ENCODE results near the gene CUX1.

CUX1 gene

DNA sequence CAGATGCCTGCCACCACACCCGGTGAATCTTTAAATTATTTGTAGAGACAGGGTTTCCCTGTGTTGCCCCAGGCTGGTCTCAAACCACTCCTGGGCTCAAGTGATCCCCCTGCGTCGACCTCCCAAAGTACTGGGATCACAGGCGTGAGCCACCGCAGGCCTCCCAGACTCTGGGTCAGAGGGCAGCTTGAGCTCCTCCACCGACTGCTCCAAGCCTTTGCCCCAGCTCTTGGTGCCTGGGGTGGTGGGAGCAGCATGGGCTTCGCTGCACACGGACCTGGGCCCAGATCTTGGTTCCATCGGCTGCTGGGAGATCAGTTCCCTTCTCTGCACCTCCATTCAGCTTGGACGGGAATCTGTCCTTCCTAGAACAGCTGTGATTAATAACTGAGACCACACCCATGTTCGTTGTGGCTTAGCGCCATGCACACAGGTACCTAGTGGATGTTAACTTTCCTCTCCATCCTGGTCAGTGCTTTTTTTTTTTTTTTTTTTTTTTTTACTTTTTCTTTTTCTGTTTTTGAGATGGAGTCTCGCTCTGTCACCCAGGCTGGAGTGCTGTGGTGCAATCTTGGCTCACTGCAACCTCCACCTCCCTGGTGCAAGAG lies 125.3 kb downstream of the CUX1 start:
- no peak for DNase-seq

GRCh38 chr7:101943306-101943705 lies 125.9 kb downstream of the CUX1 start:
- no peak for DNase-seq

DNA sequence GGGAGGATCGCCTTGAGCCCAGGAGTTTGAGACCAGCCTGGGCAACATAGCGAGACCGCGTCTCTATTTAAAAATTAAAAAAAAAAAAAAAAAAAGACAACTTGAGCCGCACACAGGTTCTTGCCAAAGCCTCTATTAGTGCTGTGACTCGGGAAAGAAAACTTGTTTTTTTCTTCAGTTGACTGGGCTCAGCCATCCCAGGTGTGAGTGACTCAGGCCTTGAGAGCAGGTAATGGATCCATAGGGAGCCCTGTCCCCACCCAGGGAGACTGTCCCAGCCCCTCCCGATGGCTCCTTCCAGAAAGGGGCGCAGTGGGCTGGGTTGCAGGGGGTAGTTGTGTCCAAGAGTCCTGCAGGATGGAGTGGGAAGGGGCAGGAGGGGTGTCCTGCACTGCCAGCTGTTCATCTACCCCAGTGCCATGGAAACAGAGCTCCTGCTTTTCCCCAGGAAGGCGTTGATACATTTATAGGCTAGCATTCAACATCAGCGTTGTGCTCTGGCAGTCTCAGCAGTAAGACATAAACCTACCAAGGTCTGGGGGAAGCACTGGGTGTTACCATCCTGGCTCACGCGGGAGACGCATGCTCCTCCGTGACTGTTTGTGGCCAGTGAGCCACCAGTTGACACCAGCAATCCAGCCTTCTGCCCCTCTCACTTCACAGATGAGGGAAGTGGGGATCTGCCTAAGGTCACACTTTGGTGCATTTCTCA lies 126.6 kb downstream of the CUX1 start:
- DNase-seq = no peak

DNA sequence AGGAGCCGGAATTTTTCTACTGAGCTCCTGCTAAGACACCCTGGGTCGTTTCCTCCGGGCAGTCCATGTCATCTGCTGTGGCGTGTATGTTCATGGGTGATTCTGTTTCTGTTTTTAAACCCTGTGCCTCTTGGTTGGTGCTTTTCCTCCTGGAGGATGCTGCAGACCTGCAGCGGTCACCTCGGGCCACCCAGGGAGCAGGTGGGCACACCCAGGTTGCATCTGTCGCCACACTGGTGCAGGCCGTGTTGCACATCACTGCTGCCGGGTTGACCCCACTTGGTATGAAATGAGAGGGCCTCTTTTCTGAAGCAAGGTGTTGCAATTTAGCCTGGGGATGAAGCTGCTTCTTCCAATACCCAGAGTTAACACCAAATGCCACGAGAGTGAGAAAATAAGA lies 127.2 kb downstream of the CUX1 start:
- no peak for DNase-seq

DNA sequence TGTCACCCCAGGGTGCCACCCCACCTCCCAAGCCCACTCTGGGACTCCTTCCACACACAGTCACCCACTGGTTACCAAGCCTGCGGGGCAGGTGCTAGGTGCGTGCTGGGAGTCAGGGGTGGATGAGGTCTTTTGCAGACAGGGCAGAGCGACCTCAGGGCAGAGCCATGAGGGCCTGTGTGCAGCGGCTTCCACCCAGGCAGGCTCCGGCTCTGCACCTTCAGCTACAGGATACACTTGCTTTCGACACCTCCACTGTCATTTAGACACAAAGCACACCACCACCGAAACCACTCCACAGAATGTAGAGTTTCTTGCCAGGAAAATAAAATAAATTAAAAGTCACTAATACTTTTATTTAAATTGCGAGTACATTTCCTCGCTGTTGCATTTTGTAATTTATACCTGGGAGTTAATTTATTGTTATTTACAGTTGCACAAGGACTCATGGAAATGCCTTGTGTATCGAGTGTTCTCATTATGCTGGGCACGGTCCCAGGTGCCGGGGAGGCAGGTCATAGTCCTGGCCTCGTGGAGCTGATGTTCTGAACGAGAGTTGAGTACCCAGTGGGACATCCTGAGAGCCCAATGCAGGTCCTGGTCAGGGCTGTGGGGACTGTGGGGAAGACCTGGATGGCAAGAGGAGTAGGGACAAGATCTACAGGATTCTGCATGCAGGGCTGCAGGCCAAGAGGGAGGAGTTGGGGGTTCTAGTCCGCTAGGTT lies 127.8 kb downstream of the CUX1 start:
- DNase-seq = no peak

DNA sequence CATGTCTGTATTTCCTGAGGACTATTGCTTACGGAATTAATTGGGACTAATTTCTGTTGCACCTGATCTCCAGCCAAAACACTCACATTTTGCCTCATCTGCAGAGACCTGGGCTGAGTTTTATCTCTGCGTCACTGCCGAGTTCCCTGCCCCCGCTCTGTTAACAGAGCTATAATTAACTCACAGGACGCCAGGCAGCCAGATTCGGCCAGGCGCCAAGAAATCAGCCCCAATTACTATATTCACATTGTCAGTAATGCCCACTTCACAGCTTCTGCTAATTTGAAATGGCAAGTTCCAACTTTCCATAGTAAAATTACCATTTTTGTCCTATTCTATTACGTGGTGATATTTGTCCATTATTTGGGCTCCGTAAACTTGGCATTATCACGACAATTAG lies 130.5 kb downstream of the CUX1 start:
- no peak for DNase-seq

DNA sequence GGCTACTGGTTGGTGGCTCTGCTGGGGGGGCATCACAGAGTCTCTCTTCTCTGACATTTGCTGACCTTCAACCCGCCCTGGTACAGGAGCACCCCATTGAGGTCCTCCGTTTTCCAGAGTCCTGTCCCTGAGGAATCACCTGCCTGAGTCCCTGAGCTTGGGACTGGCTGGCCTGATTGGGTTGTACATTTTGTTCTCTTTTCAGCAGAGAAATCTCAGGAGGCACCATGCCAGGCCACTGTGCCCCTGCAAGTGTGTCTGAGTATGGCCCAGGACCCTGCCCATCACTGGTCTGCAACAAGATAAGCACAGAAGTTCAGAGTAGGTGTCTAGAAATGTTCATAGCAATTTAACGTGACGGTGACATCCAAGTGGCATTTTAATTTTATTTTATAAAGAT lies 131.2 kb downstream of the CUX1 start:
- no peak for DNase-seq

- no peak for DNase-seq
Measured at GRCh38 chr7:101950450-101951119, 133.2 kb downstream of the CUX1 start.

- DNase-seq = no peak
Measured at GRCh38 chr7:101951757-101952156, 134.3 kb downstream of the CUX1 start.

DNA sequence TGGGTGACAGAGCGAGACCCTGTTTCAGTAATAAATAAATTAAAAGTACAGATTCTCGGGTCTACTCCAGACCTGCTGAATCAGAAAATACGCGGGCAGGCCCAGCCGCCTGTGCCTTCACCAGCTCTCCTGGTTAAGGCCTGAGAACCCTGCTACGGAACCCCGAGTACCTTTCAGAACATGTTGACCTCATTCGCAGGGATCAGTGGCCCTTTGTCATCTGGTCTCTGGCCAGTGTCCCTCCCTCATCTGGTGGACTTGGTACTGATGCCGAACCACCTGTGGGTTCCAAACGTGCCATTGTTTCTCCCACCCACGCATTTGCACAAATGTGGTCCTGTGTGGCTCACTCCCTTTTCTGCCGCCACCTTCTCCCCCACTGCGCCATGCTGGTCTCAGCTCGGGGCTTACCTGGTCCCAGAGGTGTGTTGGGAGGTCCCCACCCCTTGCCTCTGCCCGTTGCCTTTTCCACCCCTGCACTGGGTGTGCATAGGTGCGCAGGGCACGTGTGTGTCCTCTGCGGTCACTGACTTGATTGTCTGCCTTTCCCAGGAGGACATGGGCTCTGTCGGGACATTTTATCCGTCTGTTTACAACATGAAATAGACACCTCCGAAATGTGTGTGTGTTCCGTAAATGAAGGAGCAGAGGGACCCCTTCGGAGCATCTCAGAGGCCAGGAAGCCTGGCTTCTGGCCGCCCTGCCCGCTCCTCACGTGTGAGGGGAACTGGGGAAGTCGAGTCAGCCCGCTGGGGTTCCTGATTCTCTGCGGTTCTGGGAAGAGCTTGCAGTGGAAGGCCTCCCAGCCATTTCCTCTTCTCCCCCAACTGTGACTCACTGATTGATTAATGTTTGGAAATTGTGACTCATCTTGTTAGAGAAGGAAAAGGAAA lies 135.2 kb downstream of the CUX1 start:
- no peak for DNase-seq

DNA sequence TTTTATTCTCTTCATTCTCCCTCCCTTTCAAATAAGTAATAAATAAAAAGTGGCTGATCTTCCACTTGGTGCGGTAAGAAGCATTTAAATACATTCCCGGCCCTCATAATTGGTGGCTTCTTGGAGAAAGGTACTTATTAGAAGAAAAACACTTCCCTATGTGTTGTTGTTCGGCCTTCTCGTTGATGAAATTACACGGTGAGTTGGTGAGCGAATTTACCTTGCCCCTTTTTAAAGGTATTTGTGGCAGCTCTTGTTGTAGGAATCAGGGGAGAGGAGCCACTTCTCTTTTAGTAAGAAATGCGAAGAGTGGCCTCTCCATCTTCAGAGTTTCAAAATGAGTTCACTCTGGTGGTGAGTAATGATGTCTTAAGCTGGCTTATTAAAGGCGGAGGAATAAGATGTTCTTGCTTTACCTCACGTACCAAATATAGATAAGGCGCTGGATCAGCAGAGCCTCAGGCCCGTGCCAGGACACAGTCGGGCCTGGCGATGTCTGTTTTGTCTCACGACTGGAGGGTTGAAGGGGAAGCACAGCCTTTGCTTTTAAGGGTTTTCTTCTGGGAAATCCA lies 135.9 kb downstream of the CUX1 start:
- no peak for DNase-seq

- no peak for DNase-seq
Measured at GRCh38 chr7:101954499-101954898, 137.1 kb downstream of the CUX1 start.

GRCh38 chr7:101956130-101956529 lies 138.7 kb downstream of the CUX1 start:
- no peak for DNase-seq

DNA sequence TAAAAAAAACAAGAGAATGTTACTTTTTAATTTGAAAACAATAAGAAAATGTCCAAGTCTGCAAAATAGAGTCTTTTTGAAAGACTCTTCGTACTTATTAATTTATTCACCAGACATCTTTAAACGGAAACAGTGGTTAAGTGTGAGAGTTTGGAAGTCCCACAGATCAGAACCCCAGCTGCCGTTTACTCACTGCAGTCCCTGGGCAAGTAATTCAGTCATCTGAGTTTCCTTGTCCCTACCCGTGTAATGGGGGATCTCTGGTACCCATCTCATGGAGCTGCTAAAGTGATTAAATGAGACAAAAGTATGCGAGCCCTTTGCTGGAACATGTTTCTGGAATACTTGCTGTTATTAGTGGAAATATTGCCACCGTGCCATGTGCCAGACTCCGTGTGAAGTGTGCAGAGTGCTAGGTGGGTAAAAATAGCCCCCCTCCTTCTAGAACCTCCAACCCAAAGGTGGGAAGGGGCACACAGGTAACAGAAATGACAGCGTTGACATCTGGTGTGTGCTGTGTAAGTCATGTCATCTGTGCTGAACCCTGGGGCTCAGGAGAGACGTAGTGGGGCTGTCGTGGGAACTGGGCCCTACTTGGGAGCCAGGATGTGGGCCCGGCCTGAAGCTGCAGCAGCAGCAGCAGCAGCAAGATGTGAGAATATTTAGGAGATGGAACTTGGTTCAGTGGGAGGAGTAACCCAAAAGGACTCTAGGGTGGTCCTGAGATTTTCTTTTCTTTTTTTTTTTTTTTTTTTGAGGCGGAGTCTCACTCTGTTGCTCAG lies 140.5 kb downstream of the CUX1 start:
- no peak for DNase-seq

GRCh38 chr7:101959342-101959741 lies 141.9 kb downstream of the CUX1 start:
- no peak for DNase-seq

GRCh38 chr7:101959829-101960228 lies 142.4 kb downstream of the CUX1 start:
- no peak for DNase-seq

DNA sequence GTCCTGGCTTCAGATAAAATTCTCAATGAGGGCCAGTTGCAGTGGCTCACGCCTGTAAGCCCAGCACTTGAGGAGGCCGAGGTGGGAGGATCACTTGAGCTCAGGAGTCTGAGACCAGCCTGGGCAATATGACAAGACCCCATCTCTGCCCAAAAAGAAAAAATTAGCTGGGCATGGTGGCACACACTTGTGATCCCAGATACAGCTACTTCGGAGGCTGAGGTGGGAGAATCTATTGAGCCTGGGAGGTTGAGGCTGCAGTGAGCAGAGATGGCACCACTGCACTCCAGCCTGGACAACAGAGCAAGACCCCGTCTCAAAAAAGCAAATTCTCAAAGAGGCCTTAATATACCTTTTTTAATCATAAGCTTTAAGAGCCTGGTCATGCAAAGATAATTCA lies 142.9 kb downstream of the CUX1 start:
- DNase-seq = no peak

DNA sequence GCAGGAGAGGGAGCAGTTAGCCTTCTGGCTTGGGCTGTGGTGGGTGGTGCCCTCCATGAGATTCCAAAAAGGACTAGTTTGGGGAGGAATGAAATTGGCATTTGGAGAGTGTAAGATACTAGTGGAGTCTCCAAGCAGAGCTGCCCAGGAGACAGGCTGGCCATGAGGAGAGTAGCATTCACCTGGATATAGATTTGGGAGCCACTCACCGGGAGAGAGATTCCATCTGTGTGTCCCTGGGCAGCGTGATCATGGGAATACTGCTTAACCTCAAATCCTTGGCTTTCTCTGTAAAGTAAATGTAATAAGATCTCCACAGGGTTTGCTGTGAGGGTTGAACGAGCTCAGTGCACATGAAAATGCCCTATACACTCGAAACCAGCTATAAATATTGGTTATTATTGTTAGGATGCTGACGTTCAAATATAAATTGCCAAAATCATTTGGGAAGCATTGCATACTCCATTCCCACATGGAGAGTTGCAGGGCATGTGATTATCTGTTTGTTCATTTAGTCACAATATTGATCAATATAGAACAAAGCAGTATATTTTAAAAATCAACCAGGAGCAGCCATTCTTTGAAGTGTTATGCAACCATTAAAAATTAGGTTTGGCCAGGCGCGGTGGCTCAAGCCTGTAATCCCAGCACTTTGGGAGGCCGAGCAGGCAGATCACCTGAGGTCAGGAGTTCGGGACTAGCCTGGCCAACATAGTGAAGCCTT lies 143.7 kb downstream of the CUX1 start:
- DNase-seq = no peak

- no peak for DNase-seq
Measured at GRCh38 chr7:101961811-101962210, 144.4 kb downstream of the CUX1 start.

DNA sequence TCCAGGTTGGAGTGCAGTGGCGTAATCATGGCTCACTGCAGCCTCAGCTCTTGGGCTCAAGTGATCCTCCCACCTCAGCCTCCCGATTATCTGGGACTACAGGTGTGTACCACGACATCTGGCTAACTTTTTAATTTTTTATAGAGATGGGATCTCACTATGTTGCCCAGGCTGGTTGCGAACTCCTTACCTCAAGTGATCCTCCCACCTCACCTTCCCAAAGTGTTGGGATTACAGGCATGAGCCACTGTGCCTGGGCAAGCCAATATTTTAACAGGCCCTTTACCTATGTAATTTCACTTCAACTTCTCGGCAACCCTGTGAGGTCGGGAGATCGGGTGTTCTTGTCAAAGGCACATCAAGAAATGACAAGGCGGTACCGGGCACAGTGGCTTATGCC lies 146.3 kb downstream of the CUX1 start:
- no peak for DNase-seq

Data from 8988T (cell line).